ENCODE measurements around the gene GTF3C1. TPM values are rescaled to one million over a fixed set of nuclear protein-coding genes. Genes with fewer than 3 reads are reported as not detected.
A peak's percentile ranks its signal among the peaks of the same experiment; 100 is the strongest.
"Not testable (repeated sequence)": the region's sequence is repeated elsewhere in the genome, so short reads cannot be mapped to it uniquely, and the experiment has no call there.

GTF3C1 gene
- total RNA-seq, 1 donor from 2014 or later: 69.9 TPM

- peaks cover 70% of the 10 kb centered on the region for H3K4me1 Mint-ChIP-seq (ENCODE audit: low read depth)
Observed at GRCh38 chr16:27447301-27447700, 102.4 kb downstream of the GTF3C1 start.

DNA sequence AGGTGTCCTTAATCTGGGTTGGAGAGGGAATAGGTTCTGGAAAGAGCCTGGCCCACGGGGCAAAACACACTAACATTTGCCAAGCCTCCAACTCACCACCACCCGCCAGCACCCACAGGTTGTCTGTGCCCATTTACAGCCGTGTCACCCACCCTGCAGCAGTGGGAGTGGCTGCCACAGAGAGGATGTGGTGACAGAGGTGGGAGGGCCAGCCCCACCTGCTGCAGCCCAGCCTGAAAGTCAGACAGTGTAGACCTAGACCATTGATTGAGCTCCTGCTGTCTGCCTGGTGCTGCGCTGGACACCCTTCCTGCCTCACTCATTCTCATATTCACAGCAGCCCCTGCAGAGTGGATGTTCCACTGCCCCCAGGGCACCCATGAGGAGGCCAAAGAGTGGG is 103.0 kb downstream of the GTF3C1 start:
- peak overlapping the region; percentile 77 for H3K27ac Mint-ChIP-seq
- H3K9me3 Mint-ChIP-seq: peaks cover 7% of the 10 kb centered on the region
- DNase-seq (ENCODE audit: low spot score): peak; percentile 58
- H3K4me3 Mint-ChIP-seq: peak overlapping the region; percentile 41
- peaks cover 64% of the 10 kb centered on the region for H3K4me1 Mint-ChIP-seq (ENCODE audit: low read depth)
- no peaks in the 10 kb centered on the region for H3K27me3 Mint-ChIP-seq (ENCODE audit: insufficient read depth)
- peaks cover 86% of the 10 kb centered on the region for H3K36me3 Mint-ChIP-seq (ENCODE audit: low read depth)
- intact Hi-C loops (cut with micrococcal nuclease): loop anchor here (2.0 kb wide), 1 partner anchor 14 kb away; no protein-coding TSS in a partner anchor

More at GRCh38 chr16:27447301-27447700, 102.4 kb downstream of the GTF3C1 start:
- peaks cover 7% of the 10 kb centered on the region for H3K9me3 Mint-ChIP-seq
- H3K4me3 Mint-ChIP-seq: peak overlapping the region; percentile 41
- intact Hi-C loops (cut with micrococcal nuclease): loop anchor here (2.0 kb wide), 1 partner anchor 14 kb away; no protein-coding TSS in a partner anchor
- peaks cover 89% of the 10 kb centered on the region for H3K36me3 Mint-ChIP-seq (ENCODE audit: low read depth)
- no peak for DNase-seq (ENCODE audit: low spot score)
- H3K27me3 Mint-ChIP-seq (ENCODE audit: insufficient read depth): no peaks in the 10 kb centered on the region
- H3K27ac Mint-ChIP-seq: peak overlapping the region; percentile 77

DNA sequence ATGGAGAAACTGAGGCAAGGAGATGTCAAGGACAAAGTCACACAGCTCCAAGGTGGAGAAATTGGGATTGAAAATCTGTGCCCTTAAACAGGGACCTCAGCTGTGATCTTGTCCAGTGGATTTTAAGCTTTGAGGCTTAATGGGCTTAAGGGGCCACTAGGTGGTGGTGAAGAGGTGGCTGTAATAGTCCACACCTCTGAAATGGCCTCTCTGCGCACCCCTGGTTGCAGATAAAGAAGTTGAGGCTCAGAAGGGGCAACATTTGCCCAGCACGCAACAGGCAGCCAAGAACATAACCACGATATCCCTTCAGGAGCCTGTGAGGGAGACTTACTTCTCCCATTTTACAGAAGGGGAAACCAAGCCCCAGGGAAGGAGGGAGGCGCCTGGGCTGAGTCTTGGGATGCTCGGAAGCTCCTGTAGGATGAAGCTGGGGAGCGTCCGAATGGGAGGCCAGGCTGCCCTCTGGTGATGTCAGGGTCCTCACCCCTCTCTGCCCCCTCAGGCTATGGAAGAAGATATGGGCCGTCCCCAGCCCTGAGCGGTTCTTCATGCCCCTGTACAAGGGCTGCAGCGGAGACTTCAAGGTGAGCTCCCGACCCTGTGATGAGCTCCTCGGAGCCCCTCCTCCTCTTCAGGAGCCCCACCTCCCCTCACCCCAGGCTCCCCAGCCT is 104.1 kb downstream of the GTF3C1 start:
- H3K4me3 Mint-ChIP-seq: no peak overlapping the region

DNA sequence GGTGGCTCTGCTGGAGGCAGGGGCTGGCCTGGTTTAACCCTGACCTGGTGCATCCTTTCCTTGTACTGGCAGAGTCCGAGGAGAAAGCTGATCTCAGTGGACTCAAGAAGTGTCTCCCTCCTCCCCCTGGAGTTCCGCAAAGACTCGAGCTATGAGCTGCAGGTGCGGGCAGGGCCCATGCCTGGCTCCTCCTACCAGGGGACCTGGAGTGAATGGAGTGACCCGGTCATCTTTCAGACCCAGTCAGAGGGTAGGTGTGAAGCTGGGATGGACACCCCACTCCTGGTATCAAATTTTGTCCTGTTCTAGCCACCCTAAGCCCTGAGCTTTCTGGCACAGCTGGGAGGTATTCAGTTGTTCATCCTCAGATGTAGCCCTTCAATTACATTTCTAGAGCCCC is 105.2 kb downstream of the GTF3C1 start:
- H3K27ac Mint-ChIP-seq: no peak overlapping the region
- intact Hi-C loops (cut with micrococcal nuclease): no loop called here

More for the DNA sequence above, 104.1 kb downstream of the GTF3C1 start:
- Mint-ChIP-seq H3K27me3 (ENCODE audit: insufficient read depth) (no peaks in the 10 kb centered on the region), H3K4me1 (ENCODE audit: low read depth) (peaks cover 55% of the 10 kb centered on the region), H3K36me3 (ENCODE audit: low read depth) (peaks cover 84% of the 10 kb centered on the region), H3K9me3 (peaks cover 7% of the 10 kb centered on the region), H3K27ac (peak overlapping the region; percentile 40)
- DNase-seq (ENCODE audit: low spot score): no peak
- intact Hi-C loops (cut with micrococcal nuclease): loop anchor here (2.0 kb wide), 1 partner anchor 13 kb away; no protein-coding TSS in a partner anchor

DNA sequence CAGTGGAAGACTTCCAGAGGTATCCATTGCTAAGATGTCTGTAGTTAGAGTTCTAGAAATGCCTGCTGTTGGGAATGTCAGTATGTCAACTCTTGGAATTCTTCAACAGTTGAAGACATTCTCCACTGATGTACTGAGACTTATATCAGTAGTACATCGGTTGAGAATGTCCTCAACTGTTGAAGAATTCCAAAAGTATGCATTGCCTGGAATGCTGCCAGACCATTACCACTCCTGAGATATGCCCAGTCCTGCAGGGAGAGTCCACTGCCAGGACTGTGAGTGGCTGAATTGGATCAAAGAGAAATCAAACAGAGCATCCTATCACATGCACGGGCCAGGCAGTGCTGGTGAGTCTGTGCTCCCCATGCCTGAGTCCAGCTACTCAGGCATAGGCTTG is 105.7 kb downstream of the GTF3C1 start:
- intact Hi-C loops (cut with micrococcal nuclease): no loop called here
- peaks cover 45% of the 10 kb centered on the region for H3K4me1 Mint-ChIP-seq (ENCODE audit: low read depth)

More for the DNA sequence above, 105.2 kb downstream of the GTF3C1 start:
- DNase-seq (ENCODE audit: low spot score): no peak
- no peak overlapping the region for H3K4me3 Mint-ChIP-seq
- peaks cover 45% of the 10 kb centered on the region for H3K4me1 Mint-ChIP-seq (ENCODE audit: low read depth)
- peaks cover 7% of the 10 kb centered on the region for H3K9me3 Mint-ChIP-seq
- peaks cover 79% of the 10 kb centered on the region for H3K36me3 Mint-ChIP-seq (ENCODE audit: low read depth)
- H3K27me3 Mint-ChIP-seq (ENCODE audit: insufficient read depth): no peaks in the 10 kb centered on the region

DNA sequence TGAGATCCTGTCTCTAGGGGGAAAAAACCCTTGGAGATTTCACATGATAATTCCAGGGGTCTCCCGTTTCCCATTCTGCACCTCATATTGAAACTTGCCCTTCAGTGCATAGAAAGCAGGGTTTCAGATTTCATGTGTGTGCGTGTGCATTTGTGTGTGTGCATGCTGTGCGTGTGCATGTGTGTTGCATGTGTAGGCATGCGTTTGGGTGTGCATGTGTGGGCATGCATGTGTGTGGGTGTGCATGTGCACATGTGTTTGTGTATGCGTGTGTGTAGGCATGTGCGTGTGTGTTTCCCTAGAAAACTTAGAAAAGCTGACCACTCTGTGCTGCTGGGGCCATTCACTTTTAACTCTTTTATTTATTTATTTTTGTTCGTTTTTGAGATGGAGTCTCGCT is 107.7 kb downstream of the GTF3C1 start:
- no peak for DNase-seq (ENCODE audit: low spot score)
- no peak overlapping the region for H3K4me3 Mint-ChIP-seq
- peaks cover 28% of the 10 kb centered on the region for H3K4me1 Mint-ChIP-seq (ENCODE audit: low read depth)
- intact Hi-C loops (cut with micrococcal nuclease): no loop called here
- peaks cover 72% of the 10 kb centered on the region for H3K36me3 Mint-ChIP-seq (ENCODE audit: low read depth)
- no peaks in the 10 kb centered on the region for H3K27me3 Mint-ChIP-seq (ENCODE audit: insufficient read depth)
- H3K9me3 Mint-ChIP-seq: peaks cover 5% of the 10 kb centered on the region
- H3K27ac Mint-ChIP-seq: no peak overlapping the region

More for the DNA sequence above, 105.7 kb downstream of the GTF3C1 start:
- Mint-ChIP-seq H3K27me3 (ENCODE audit: insufficient read depth) (no peaks in the 10 kb centered on the region), H3K9me3 (peaks cover 7% of the 10 kb centered on the region), H3K36me3 (ENCODE audit: low read depth) (peaks cover 79% of the 10 kb centered on the region), H3K27ac (no peak overlapping the region), H3K4me3 (no peak overlapping the region)
- no peak for DNase-seq (ENCODE audit: low spot score)

- H3K4me3 Mint-ChIP-seq: no peak overlapping the region
- H3K36me3 Mint-ChIP-seq (ENCODE audit: low read depth): peaks cover 71% of the 10 kb centered on the region
- no peak for DNase-seq (ENCODE audit: low spot score)
- peaks cover 3% of the 10 kb centered on the region for H3K9me3 Mint-ChIP-seq
- intact Hi-C loops (cut with micrococcal nuclease): no loop called here
- H3K4me1 Mint-ChIP-seq (ENCODE audit: low read depth): peaks cover 21% of the 10 kb centered on the region
- no peak overlapping the region for H3K27ac Mint-ChIP-seq
- peaks cover under 1% of the 10 kb centered on the region for H3K27me3 Mint-ChIP-seq (ENCODE audit: insufficient read depth)
Observed at GRCh38 chr16:27441276-27441675, 108.4 kb downstream of the GTF3C1 start.

- intact Hi-C loops (cut with micrococcal nuclease): no loop called here
- H3K27me3 Mint-ChIP-seq (ENCODE audit: insufficient read depth): peaks cover 2% of the 10 kb centered on the region
- no peak for DNase-seq (ENCODE audit: low spot score)
Observed at GRCh38 chr16:27439271-27440018, 110.3 kb downstream of the GTF3C1 start.

DNA sequence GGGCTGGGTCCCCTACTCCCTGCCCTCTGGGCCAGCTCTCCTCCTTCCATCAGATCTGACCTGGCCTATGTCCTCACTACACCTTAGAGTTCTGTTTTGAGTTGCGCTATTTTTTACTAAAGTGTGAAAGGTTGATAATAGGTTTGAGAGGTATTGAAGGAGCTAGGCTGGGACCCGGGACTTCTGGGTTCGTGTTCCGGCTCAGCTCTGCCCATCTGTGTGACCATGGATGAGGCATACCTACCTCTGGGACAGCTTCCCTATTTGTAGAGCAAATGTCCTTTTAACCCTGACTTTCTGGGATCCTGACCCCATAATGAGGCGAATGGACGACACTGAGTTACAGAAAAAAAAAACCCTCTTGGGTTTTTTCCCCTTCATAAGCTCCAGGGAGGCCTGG is 111.8 kb downstream of the GTF3C1 start:
- peaks cover 66% of the 10 kb centered on the region for H3K36me3 Mint-ChIP-seq (ENCODE audit: low read depth)
- no peak for DNase-seq (ENCODE audit: low spot score)
- no peak overlapping the region for H3K4me3 Mint-ChIP-seq
- intact Hi-C loops (cut with micrococcal nuclease): no loop called here
- peaks cover 3% of the 10 kb centered on the region for H3K9me3 Mint-ChIP-seq
- no peak overlapping the region for H3K27ac Mint-ChIP-seq
- peaks cover 16% of the 10 kb centered on the region for H3K4me1 Mint-ChIP-seq (ENCODE audit: low read depth)
- peaks cover 2% of the 10 kb centered on the region for H3K27me3 Mint-ChIP-seq (ENCODE audit: insufficient read depth)

More at GRCh38 chr16:27439271-27440018, 110.3 kb downstream of the GTF3C1 start:
- H3K36me3 Mint-ChIP-seq (ENCODE audit: low read depth): peaks cover 70% of the 10 kb centered on the region
- no peak overlapping the region for H3K4me3 Mint-ChIP-seq
- peaks cover 3% of the 10 kb centered on the region for H3K9me3 Mint-ChIP-seq
- peak overlapping the region; percentile 47 for H3K27ac Mint-ChIP-seq
- H3K4me1 Mint-ChIP-seq (ENCODE audit: low read depth): peaks cover 6% of the 10 kb centered on the region

DNA sequence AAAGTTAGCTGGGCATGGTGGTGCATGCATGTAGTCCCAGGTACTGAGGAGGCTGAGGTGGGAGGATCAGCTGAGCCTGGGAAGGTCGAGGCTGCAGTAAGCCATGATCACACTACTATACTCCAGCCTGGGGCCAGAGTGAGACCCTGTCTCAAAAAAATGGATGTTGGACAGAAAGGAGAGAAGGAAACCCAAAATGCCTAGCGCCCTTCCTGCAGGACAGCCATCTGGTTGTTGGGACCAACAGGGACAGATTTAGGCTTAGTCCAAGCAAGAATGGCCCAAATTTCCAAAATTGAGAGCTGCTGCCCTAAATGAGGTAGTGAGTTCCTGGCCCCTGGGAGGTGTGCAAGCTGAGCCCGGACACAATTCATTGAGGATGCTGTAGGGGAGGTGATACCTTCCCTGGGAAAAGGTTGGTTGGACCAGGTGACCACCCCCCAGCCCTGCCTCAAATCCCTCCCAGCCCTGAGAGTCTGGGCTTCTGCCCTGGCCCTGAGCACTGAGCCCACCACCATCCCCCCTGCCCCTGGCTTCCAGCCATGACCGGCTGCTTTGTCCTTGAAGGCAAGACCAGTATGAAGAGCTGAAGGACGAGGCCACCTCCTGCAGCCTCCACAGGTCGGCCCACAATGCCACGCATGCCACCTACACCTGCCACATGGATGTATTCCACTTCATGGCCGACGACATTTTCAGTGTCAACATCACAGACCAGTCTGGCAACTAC is 112.6 kb downstream of the GTF3C1 start:
- no peaks in the 10 kb centered on the region for H3K9me3 Mint-ChIP-seq

GRCh38 chr16:27436065-27436464 is 113.6 kb downstream of the GTF3C1 start:
- DNase-seq (ENCODE audit: low spot score): no peak
- peak overlapping the region; percentile 48 for H3K27ac Mint-ChIP-seq
- peaks cover 2% of the 10 kb centered on the region for H3K27me3 Mint-ChIP-seq (ENCODE audit: insufficient read depth)
- intact Hi-C loops (cut with micrococcal nuclease): no loop called here
- H3K4me1 Mint-ChIP-seq (ENCODE audit: low read depth): peaks cover 34% of the 10 kb centered on the region
- H3K9me3 Mint-ChIP-seq: no peaks in the 10 kb centered on the region
- H3K4me3 Mint-ChIP-seq: no peak overlapping the region
- peaks cover 62% of the 10 kb centered on the region for H3K36me3 Mint-ChIP-seq (ENCODE audit: low read depth)

More for the DNA sequence above, 112.6 kb downstream of the GTF3C1 start:
- DNase-seq (ENCODE audit: low spot score): no peak
- Mint-ChIP-seq H3K27me3 (ENCODE audit: insufficient read depth) (peaks cover 2% of the 10 kb centered on the region), H3K4me1 (ENCODE audit: low read depth) (peaks cover 24% of the 10 kb centered on the region), H3K4me3 (no peak overlapping the region), H3K36me3 (ENCODE audit: low read depth) (peaks cover 66% of the 10 kb centered on the region), H3K27ac (peak overlapping the region; percentile 63)
- intact Hi-C loops (cut with micrococcal nuclease): no loop called here

- H3K4me3 Mint-ChIP-seq; H3K27me3 Mint-ChIP-seq (ENCODE audit: insufficient read depth); H3K27ac Mint-ChIP-seq; DNase-seq (ENCODE audit: low spot score); intact Hi-C loops (cut with micrococcal nuclease); H3K9me3 Mint-ChIP-seq: not testable (repeated sequence)
- Mint-ChIP-seq H3K36me3 (ENCODE audit: low read depth) (peaks cover 65% of the 10 kb centered on the region), H3K4me1 (ENCODE audit: low read depth) (peaks cover 43% of the 10 kb centered on the region)
Observed at GRCh38 chr16:27435146-27435545, 114.6 kb downstream of the GTF3C1 start.
